IPS-15b (cell line): ENCODE data around the gene ATXN10.

Experiments
- H3K27me3 ChIP-seq: one replicate; pipeline ENCODE4 v1.6.1; 2013; ENCODE audit warnings: low read length; ENCODE audit not compliant: control insufficient read depth, insufficient read depth
- H3K36me3 ChIP-seq: one replicate; pipeline ENCODE4 v1.6.1; 2013; ENCODE audit warnings: low read length; ENCODE audit not compliant: control insufficient read depth, insufficient read depth
- H3K4me1 ChIP-seq: one replicate; pipeline ENCODE4 v1.6.1; 2013; ENCODE audit warnings: mild to moderate bottlenecking, low read length; ENCODE audit not compliant: control insufficient read depth, insufficient read depth
- H3K4me3 ChIP-seq: one replicate; pipeline ENCODE4 v1.5.1; 2013; ENCODE audit warnings: low read depth, low read length
- H3K9ac ChIP-seq: one replicate; pipeline ENCODE4 v1.6.1; 2013; ENCODE audit warnings: low read depth, mild to moderate bottlenecking, low read length
- H3K9me3 ChIP-seq: one replicate; pipeline ENCODE4 v1.6.1; 2013; ENCODE audit warnings: mild to moderate bottlenecking, low read length; ENCODE audit not compliant: control insufficient read depth, insufficient read depth

ATXN10 gene

DNA sequence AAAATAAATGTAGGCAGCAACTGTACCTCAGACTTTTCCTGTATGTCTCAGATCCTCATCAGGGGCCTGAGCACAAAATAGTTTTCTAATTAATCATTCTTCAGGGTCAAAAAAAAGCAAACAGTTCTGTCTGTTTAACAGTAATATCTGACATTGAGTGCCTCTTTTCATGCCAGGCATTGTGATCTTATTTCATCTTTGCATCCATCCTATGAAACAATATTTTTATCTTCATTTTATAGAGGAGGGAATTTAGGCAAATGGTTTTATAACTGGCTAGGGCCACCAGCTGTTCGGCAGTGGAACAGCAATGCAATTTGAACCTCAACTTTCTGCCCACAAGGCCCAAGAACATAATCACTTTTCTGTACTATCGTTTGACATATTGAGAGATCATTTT lies 159.8 kb downstream of the ATXN10 start:
- no peak overlapping the region for H3K4me3 ChIP-seq
- no peaks in the 10 kb centered on the region for H3K9me3 ChIP-seq
- no peaks in the 10 kb centered on the region for H3K27me3 ChIP-seq
- no peak overlapping the region for H3K9ac ChIP-seq
- no peaks in the 10 kb centered on the region for H3K36me3 ChIP-seq
- peaks cover 4% of the 10 kb centered on the region for H3K4me1 ChIP-seq

DNA sequence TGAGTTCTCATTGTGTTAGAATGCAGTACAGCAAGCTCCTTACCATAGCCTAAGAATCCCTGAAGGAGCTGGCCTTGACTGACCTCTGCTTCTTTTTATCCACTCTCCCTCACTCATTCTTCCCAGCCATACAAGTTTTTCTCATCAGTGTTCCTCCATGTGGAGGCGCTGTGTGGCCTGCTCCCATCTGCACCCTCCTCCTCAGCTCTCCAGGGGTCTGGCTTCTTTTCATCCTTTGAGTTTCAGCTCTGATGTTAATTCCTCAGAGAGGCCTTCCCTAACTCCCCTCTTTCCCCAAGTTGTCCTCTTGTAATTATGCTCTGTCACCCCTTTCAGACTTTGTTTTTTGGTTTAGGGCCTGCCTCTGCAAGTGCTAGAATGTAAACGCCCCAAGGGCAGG lies 160.5 kb downstream of the ATXN10 start:
- Histone ChIP-seq H3K9ac (no peak overlapping the region), H3K9me3 (no peaks in the 10 kb centered on the region), H3K36me3 (no peaks in the 10 kb centered on the region), H3K27me3 (no peaks in the 10 kb centered on the region), H3K4me1 (peaks cover 4% of the 10 kb centered on the region), H3K4me3 (no peak overlapping the region)

DNA sequence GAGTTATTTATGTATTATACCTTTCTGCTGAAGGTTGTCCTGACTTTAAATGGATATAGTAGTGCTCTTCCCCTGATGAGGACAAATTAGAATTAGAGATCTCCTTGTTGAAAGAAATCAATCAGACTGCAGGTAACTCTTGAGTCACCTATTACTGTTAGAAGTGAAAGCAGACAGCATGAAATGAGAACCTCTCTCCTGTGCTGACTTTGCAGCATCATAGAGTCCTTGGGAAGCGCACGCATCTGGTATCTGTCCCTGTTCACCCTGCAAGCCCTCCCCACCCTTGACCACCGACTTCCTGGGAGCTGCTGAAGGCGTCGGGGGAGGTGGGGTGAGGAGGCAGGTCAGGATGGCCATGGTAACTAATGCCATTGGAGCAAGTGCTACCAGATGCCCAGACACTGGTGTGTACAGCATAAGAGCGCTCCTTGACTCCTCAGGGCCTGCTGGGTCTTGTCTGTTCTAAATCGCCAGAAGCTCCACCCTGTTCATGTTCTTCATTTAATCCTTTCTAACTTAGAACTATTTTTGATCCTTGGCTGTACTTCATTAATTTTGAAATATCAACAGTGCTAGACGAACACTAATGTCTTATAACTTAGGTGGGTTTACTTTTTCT lies 161.4 kb downstream of the ATXN10 start:
- H3K4me3 ChIP-seq, result no peak overlapping the region
- H3K27me3 ChIP-seq, result no peaks in the 10 kb centered on the region
- H3K36me3 ChIP-seq, result no peaks in the 10 kb centered on the region
- H3K4me1 ChIP-seq, result peaks cover 4% of the 10 kb centered on the region
- H3K9me3 ChIP-seq, result no peaks in the 10 kb centered on the region
- H3K9ac ChIP-seq, result no peak overlapping the region

DNA sequence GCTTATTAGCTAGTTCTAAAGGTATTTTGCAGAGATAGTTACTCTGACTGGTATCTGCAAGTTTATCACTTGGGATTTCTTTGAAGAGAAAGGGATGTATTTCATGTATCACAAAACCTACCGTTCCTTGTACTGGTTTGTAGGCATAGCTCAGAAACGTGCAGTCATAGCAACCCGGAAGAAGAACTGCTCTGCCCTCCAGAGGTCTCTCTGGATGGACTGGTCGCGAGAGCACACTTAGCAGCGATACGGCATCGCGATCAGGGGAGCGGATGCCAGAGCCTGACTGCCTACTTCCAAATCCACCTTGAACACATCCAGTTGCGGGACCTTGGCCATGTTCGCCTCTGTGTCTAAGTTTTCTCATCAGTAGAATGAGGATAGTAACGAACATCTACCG lies 162.0 kb downstream of the ATXN10 start:
- Histone ChIP-seq H3K4me3 (no peak overlapping the region), H3K9me3 (no peaks in the 10 kb centered on the region)

DNA sequence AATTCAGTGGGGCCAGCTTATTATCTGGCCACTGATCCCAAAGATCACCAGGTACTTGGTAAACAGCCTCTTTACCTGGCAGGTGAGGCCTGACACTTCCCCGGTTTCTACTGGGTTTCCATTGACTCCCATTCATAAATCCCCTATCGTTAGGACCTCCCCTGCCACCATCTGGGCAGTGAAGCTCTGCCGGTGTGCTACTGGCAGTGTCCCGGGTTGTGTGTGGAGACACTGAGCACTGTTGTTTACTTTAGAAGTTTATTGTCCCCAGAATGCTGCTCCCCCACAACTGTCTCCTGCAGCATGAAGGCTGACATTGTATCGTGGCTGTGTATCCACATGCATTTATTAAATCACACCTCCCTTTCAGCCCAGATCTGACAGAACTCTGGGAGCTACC lies 162.6 kb downstream of the ATXN10 start:
- Histone ChIP-seq H3K9me3 (no peaks in the 10 kb centered on the region), H3K27me3 (no peaks in the 10 kb centered on the region), H3K4me1 (peaks cover 4% of the 10 kb centered on the region), H3K9ac (no peak overlapping the region), H3K36me3 (no peaks in the 10 kb centered on the region), H3K4me3 (no peak overlapping the region)

More for the DNA sequence above, 162.0 kb downstream of the ATXN10 start:
- H3K4me1 ChIP-seq, result peaks cover 4% of the 10 kb centered on the region
- no peaks in the 10 kb centered on the region for H3K36me3 ChIP-seq
- no peak overlapping the region for H3K9ac ChIP-seq
- no peaks in the 10 kb centered on the region for H3K27me3 ChIP-seq

DNA sequence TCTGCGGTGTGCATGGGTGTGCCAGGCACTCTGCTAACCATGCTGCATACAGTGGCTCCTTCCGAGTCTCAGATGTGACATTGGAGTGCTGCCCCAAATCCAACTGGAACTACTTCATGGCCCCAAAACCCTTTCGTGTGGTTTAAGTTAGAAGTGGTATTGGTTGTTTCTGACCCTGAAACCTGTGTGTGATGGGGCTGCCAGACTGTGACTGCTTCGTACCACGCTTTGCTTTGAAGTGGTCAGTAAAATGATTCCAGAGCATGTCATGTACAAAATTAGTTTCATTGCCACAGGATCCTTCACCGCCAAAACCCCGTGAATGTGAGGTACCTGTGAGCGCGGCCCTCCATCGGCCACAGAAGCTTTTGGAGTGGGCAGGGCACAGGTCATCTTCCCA lies 163.2 kb downstream of the ATXN10 start:
- Histone ChIP-seq H3K4me3 (no peak overlapping the region), H3K27me3 (no peaks in the 10 kb centered on the region), H3K9ac (no peak overlapping the region), H3K36me3 (no peaks in the 10 kb centered on the region), H3K4me1 (peaks cover 4% of the 10 kb centered on the region), H3K9me3 (no peaks in the 10 kb centered on the region)

DNA sequence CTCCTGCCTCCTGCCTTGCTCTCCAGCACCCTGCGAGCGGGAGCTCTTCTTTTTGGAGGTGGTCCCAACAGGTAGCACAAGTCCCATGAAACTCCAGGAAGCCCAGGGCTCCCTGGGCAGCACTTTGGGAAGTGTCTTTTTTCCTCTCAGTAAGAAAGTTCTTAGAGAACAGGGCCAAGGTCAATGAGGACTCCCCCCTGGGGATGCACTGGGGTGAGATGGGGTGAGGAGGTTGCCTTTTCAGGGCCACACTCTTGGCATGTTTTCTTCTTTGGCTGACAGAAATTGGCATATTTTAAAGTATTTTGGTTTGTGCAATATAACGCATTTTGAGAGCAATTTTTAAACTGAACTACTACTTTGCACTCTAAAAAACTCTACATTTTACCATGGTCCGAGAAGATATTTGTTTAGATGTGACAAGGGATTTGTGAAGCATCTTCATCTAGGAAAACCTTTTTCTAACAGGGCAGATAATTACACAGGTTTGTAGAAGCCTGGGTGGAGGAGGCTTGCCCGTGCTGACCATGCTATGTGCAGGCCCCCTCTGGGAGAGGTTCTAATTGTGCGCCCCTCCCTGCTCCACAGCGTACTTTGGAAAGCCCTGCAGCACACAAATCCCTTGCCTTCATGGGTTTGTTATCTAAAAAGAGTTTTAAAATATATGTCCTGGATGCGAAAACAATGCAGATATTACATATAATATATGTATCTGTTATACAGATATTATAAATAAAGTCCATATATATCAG lies 165.0 kb downstream of the ATXN10 start:
- H3K4me1 ChIP-seq, result peaks cover 4% of the 10 kb centered on the region
- H3K9ac ChIP-seq, result no peak overlapping the region
- no peaks in the 10 kb centered on the region for H3K36me3 ChIP-seq
- H3K4me3 ChIP-seq, result no peak overlapping the region
- H3K27me3 ChIP-seq, result no peaks in the 10 kb centered on the region
- no peaks in the 10 kb centered on the region for H3K9me3 ChIP-seq

DNA sequence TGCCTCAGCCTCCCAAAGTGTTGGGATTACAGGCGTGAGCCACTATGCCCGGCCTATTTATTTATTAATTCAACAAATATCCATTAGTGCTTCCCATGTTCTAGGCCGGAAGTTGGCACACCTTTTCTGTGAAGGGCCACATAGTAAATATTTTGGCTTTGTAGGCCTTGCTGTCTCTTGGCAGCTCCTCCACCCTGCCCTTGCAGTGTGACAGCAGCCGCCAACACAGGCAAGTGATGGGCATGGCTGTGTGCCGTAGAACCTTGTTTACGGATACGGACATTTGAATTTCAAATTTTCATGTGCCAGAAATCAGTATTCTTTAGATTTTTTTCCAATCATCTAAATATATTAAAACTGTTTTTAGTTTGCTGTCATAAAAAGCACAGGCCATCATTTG lies 165.9 kb downstream of the ATXN10 start:
- H3K9me3 ChIP-seq, result no peaks in the 10 kb centered on the region
- no peak overlapping the region for H3K9ac ChIP-seq
- no peaks in the 10 kb centered on the region for H3K27me3 ChIP-seq
- peaks cover under 1% of the 10 kb centered on the region for H3K4me1 ChIP-seq
- H3K36me3 ChIP-seq, result no peaks in the 10 kb centered on the region
- H3K4me3 ChIP-seq, result no peak overlapping the region

DNA sequence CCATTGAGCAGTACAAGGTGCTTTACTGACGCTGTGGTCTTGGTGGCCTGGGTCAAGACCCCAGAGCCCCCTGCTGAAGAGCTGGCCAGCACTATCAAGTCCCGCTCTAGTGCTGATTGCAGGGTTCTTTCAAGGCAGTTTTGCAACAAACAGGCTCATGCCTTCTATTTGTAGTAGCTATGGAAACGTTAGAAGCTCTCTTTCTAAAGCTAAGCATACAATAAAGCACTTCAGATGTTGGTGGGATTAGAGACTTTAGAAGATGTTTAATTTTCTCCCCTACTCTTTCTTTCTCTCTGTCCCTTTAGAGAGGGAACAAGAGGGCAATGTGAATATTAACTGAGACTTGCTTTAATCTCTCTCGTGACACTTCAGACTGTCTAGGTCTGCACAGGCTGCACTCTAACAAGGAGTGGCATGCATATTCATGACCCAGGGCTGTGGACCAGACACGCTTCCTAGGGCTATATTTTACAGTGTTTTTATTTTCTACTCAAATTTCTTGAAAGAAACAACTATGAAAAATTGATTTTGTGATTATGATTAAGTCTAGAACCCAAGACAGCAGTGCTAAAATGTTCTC lies 166.8 kb downstream of the ATXN10 start:
- no peak overlapping the region for H3K9ac ChIP-seq
- H3K36me3 ChIP-seq, result no peaks in the 10 kb centered on the region
- no peaks in the 10 kb centered on the region for H3K4me1 ChIP-seq
- no peak overlapping the region for H3K4me3 ChIP-seq
- H3K27me3 ChIP-seq, result no peaks in the 10 kb centered on the region
- no peaks in the 10 kb centered on the region for H3K9me3 ChIP-seq

DNA sequence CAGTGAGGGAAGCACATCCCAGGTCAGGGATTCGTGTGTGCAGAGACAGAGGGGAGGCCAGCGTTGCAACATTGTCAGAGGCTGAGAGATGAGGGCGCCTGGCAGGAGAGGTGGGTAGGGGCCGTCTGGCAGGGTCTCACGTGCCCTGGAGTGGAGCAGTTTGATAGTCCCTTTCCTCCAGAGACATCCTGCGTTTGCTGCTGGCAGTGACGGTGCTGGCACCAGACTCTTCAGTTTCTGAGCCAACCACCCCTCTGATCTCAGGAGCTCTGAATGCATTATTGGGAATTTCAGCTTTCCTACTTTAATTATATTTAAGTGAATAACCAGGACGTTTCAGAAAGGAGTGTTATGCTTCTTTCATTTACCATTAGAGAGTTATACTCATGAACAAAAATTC lies 168.8 kb downstream of the ATXN10 start:
- H3K4me1 ChIP-seq, result peaks cover 8% of the 10 kb centered on the region
- H3K9me3 ChIP-seq, result no peaks in the 10 kb centered on the region
- no peaks in the 10 kb centered on the region for H3K27me3 ChIP-seq
- H3K36me3 ChIP-seq, result no peaks in the 10 kb centered on the region
- no peak overlapping the region for H3K4me3 ChIP-seq
- H3K9ac ChIP-seq, result no peak overlapping the region

DNA sequence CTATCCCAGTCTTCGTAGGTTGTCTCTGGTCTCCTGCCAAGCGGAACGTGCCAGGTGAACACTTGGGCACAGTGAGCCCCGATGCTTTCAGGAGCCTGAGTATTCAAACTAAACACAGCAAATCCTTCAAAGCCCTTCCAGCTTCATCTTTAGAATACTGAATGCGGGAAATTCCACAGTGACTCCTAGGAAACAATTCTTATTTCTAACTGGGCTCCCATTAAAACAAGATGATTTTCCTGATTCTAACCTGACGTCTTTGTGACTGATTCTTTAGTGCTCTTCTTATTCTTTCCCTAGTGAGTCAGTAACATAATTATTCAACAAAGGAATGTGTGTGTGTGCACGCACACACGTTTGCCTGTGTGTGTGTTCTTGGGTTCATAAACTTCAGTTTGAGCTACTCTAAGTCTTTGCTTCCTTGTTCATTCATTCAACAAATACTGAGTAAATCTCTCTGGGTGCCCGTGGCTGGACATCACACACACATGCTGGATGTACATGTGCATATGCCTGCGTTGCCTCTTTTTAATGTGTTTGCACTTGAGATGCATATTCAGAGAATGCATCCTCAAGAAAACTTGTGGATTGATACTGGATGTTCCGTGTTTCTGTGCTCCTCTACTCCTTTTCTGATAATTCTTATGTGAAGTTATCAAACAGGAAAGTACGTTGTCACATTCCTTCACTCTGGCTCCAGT lies 170.8 kb downstream of the ATXN10 start:
- no peaks in the 10 kb centered on the region for H3K9me3 ChIP-seq
- H3K4me1 ChIP-seq, result peaks cover 10% of the 10 kb centered on the region
- H3K36me3 ChIP-seq, result no peaks in the 10 kb centered on the region
- no peak overlapping the region for H3K9ac ChIP-seq
- H3K27me3 ChIP-seq, result no peaks in the 10 kb centered on the region
- H3K4me3 ChIP-seq, result no peak overlapping the region
